Liver (tissue), 2 donors: ENCODE data around the gene APOA5.

ENCODE experiments used
- TF ChIP-seq, protein P1 (sequence below): fragments of 150-350 bp; IDR thresholded peaks from 2 replicates; pipeline ENCODE4 v1.5.1; 2017; ENCODE audit warnings: improper control_type of control experiment, low read depth, low read length; ENCODE audit not compliant: missing input control
- TF ChIP-seq, protein P2 (sequence below): IDR thresholded peaks from 2 replicates; pipeline ENCODE4 v1.6.1; 2016; ENCODE audit warnings: antibody characterized with exemption, mild to moderate bottlenecking
- donor health status: healthy.

DNA sequence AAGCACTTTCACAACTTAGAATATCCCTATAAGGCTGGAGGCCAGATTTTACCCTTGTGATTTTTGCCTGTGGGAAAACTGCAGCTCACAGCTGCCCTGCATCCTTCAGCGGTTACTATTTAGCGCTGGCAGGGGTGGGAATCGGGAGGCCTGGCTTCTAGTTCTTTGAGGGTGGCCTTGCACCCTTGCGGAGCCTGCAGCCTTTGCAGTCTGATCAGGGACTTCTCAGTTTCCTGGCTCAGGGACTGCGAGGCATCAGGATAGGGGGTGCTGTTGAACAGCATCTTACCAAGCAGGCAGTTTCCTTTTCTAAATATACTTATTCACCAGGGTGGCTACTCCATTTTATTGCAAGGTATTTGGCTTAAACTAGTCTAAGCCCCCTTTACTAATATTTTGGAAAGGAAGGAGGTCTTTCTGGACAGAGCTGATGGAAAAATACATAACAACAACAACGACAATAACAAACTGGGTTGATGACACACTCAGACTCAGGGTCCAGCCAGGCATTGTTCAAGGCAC lies 48.6 kb upstream of the APOA5 start:
- TF ChIP-seq, protein P1, sequence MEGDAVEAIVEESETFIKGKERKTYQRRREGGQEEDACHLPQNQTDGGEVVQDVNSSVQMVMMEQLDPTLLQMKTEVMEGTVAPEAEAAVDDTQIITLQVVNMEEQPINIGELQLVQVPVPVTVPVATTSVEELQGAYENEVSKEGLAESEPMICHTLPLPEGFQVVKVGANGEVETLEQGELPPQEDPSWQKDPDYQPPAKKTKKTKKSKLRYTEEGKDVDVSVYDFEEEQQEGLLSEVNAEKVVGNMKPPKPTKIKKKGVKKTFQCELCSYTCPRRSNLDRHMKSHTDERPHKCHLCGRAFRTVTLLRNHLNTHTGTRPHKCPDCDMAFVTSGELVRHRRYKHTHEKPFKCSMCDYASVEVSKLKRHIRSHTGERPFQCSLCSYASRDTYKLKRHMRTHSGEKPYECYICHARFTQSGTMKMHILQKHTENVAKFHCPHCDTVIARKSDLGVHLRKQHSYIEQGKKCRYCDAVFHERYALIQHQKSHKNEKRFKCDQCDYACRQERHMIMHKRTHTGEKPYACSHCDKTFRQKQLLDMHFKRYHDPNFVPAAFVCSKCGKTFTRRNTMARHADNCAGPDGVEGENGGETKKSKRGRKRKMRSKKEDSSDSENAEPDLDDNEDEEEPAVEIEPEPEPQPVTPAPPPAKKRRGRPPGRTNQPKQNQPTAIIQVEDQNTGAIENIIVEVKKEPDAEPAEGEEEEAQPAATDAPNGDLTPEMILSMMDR, result peak; percentile 1
- TF ChIP-seq, protein P2, sequence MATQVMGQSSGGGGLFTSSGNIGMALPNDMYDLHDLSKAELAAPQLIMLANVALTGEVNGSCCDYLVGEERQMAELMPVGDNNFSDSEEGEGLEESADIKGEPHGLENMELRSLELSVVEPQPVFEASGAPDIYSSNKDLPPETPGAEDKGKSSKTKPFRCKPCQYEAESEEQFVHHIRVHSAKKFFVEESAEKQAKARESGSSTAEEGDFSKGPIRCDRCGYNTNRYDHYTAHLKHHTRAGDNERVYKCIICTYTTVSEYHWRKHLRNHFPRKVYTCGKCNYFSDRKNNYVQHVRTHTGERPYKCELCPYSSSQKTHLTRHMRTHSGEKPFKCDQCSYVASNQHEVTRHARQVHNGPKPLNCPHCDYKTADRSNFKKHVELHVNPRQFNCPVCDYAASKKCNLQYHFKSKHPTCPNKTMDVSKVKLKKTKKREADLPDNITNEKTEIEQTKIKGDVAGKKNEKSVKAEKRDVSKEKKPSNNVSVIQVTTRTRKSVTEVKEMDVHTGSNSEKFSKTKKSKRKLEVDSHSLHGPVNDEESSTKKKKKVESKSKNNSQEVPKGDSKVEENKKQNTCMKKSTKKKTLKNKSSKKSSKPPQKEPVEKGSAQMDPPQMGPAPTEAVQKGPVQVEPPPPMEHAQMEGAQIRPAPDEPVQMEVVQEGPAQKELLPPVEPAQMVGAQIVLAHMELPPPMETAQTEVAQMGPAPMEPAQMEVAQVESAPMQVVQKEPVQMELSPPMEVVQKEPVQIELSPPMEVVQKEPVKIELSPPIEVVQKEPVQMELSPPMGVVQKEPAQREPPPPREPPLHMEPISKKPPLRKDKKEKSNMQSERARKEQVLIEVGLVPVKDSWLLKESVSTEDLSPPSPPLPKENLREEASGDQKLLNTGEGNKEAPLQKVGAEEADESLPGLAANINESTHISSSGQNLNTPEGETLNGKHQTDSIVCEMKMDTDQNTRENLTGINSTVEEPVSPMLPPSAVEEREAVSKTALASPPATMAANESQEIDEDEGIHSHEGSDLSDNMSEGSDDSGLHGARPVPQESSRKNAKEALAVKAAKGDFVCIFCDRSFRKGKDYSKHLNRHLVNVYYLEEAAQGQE, result no peak
